ENCODE measurements around the gene SLC39A3.

GRCh38 chr19:2706251-2706650, 33.6 kb downstream of the SLC39A3 start:
- no peak for TF ChIP-seq CREB1 (IDR thresholded peaks at IDR 0.05; ENCODE audit: low read depth)
- TF ChIP-seq REST (IDR thresholded peaks at IDR 0.05; ENCODE audit: low read depth), result no peak
- TF ChIP-seq USF1 (IDR thresholded peaks at IDR 0.05), result no peak
- TF ChIP-seq RAD21 (IDR thresholded peaks at IDR 0.05; ENCODE audit: low read depth), result no peak
- TF ChIP-seq EP300 (IDR thresholded peaks at IDR 0.05; ENCODE audit: borderline replicate concordance), result no peak
- no peak for TF ChIP-seq YY1 (IDR thresholded peaks at IDR 0.05; ENCODE audit: low read depth)
- TF ChIP-seq TAF1 (IDR thresholded peaks at IDR 0.05; ENCODE audit: low read depth), result no peak
- no peak for TF ChIP-seq EGR1 (IDR thresholded peaks at IDR 0.05)
- no peak for TF ChIP-seq TEAD4 (IDR thresholded peaks at IDR 0.05)
- no peak for TF ChIP-seq NFIC (IDR thresholded peaks at IDR 0.05)
- TF ChIP-seq ZBTB7A (IDR thresholded peaks at IDR 0.05; ENCODE audit: low read depth), result no peak
- TF ChIP-seq MAX (IDR thresholded peaks at IDR 0.05), result no peak
- no peak for TF ChIP-seq FOXM1 (IDR thresholded peaks at IDR 0.05; ENCODE audit: borderline replicate concordance, low read depth)
- no peak for TF ChIP-seq TCF12 (IDR thresholded peaks at IDR 0.05; ENCODE audit: low read depth)

All from Ishikawa (cell line).